Lung microvascular endothelial cell (primary cell): Measurements from ENCODE around the gene OR52E2. TPM values are rescaled to one million over a fixed set of nuclear protein-coding genes. Genes with fewer than 3 reads are reported as not detected.

Source experiments
- DNase-seq, 2 donors: peaks; one replicate each; pipeline versions ENCODE4 v3.0.0 to v3.0.0-alpha.2; 2010; ENCODE audit warnings: low read depth in 2 of 2
- total RNA-seq: library from RNA; depleted of rRNA; stranded (reverse); fragments of >200 nt; gene quantifications from 2 replicates; pipeline ENCODE4 v1.2.1, GENCODE V29; 2014

Gene OR52E2
- total RNA-seq, 1 donor from 2014 or later = not detected

- no peak for DNase-seq
Measured at GRCh38 chr11:5013012-5013411, 46.4 kb downstream of the OR52E2 start.

DNA sequence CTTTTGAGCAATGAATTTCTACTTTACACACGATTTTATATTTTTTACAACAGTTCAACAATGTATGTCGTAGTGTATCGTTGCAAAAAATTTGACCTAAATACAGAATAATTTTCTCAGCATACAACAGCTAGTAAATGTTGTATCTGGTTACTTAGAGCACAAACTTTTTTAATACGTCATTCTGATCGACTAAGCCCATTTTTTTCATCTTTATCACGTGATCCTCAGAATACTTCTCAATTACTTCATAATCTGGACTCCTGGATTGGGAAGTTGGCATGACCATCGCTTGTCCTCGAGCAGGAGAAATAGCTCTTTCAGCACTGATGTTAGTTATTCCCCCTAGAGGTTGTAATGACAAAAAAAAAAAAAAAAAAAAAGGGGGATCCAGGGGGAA is 48.2 kb downstream of the OR52E2 start:
- no peak for DNase-seq

Other genes with a start within 250 kb of the OR52E2 start
- not detected in 2 replicates for gene OR51F2, start 238.3 kb downstream of the OR52E2 start, total RNA-seq
- not detected in 2 replicates for gene OR51S1, start 210.4 kb downstream of the OR52E2 start, total RNA-seq
- gene OR51T1, start 177.7 kb downstream of the OR52E2 start, total RNA-seq = not detected in 2 replicates
- not detected in 2 replicates for gene OR51A7, start 155.8 kb downstream of the OR52E2 start, total RNA-seq
- gene OR51G2, start 140.3 kb downstream of the OR52E2 start, total RNA-seq = not detected in 2 replicates
- not detected in 2 replicates for gene OR51G1, start 135.3 kb downstream of the OR52E2 start, total RNA-seq
- gene OR51A4, start 112.0 kb downstream of the OR52E2 start, total RNA-seq = not detected in 2 replicates
- not detected in 2 replicates for gene OR51A2, start 103.9 kb downstream of the OR52E2 start, total RNA-seq
- gene OR51L1, start 64.8 kb downstream of the OR52E2 start, total RNA-seq = not detected in 2 replicates
- not detected in 2 replicates for gene OR52J3, start 13.1 kb downstream of the OR52E2 start, total RNA-seq
- not detected in 2 replicates for gene OR52E1, start 9.9 kb upstream of the OR52E2 start, total RNA-seq
- not detected in 2 replicates for gene OR52A5, start 78.7 kb upstream of the OR52E2 start, total RNA-seq
- gene OR52A1, start 95.1 kb upstream of the OR52E2 start, total RNA-seq = not detected in 2 replicates
- gene OR51V1, start 141.1 kb upstream of the OR52E2 start, total RNA-seq = not detected in 2 replicates
- not detected in 2 replicates for gene HBB, start 167.4 kb upstream of the OR52E2 start, total RNA-seq
- gene HBD, start 174.9 kb upstream of the OR52E2 start, total RNA-seq = not detected in 2 replicates
- gene HBG1, start 190.2 kb upstream of the OR52E2 start, total RNA-seq = not detected in 2 replicates
- not detected in 2 replicates for gene HBG2, start 195.2 kb upstream of the OR52E2 start, total RNA-seq
- 0.22 TPM in 1 of 2 replicates, not detected in the other for gene HBE1, start 210.3 kb upstream of the OR52E2 start, total RNA-seq
- not detected in 2 replicates for gene OR51B4, start 242.3 kb upstream of the OR52E2 start, total RNA-seq